ENCODE measurements around the gene CAMTA1.

The CAMTA1 gene

DNA sequence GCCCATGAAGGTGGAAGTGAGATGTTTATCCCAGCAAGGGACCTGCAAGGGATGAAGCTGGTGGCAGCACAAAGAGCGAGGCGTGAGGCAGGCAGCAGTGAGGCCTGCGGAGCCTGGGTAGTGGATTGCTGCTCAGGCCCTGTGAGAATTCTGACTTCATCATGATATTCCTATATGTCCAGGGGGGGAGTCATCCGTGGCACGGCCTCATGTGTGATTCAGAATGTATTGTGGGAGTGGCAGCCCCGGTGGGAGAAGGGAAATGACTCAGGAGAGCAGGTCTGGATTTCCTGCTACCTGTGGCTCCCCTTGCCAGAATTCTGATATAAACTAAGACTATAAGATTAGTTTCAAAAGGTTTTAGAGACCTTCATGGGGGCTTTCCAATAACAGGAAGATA lies 240.9 kb downstream of the CAMTA1 start:
- no peak for DNase-seq (ENCODE audit: low read depth in 1 of 2, low spot score in 1 of 2)

DNA sequence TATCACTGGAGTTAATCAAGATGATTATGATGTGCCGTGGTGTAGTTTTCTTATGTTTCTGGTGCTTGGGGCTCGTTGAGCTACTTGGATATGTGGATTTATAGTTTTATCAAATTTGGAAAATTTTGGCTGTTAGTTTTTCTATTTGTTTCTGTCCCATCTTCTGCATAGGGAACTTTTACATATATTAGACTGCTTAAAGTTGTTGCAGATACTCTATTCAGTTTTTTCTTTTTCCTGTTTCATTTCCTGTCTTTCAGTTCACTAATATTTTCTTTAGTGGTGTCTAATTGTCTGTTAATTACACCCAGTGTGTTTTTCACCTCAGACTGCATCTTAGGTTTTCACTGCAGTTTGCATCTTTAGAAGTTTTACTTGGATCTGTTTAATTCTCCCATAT lies 247.7 kb downstream of the CAMTA1 start:
- no peak for DNase-seq (ENCODE audit: low read depth in 1 of 2, low spot score in 1 of 2)

DNA sequence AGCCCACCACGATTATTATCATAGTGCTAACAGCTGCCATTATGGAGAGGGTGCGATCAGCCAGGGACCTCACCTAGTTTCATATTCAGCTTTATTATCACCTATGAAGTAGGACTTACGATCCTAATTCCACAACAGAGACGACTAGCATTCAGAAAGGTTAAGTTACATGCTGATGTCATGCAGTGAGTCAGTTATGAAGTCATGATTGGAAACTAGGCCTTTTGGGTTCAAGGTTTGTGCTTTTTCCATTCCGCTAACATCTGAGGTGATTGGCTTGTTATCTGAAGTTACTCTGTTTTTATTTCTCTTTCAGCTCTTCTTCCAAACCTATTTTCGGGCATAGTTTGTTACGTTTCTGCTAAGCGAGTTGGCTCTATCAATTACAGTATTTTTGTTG lies 251.1 kb downstream of the CAMTA1 start:
- DNase-seq (ENCODE audit: low read depth in 1 of 2, low spot score in 1 of 2) = no peak

DNA sequence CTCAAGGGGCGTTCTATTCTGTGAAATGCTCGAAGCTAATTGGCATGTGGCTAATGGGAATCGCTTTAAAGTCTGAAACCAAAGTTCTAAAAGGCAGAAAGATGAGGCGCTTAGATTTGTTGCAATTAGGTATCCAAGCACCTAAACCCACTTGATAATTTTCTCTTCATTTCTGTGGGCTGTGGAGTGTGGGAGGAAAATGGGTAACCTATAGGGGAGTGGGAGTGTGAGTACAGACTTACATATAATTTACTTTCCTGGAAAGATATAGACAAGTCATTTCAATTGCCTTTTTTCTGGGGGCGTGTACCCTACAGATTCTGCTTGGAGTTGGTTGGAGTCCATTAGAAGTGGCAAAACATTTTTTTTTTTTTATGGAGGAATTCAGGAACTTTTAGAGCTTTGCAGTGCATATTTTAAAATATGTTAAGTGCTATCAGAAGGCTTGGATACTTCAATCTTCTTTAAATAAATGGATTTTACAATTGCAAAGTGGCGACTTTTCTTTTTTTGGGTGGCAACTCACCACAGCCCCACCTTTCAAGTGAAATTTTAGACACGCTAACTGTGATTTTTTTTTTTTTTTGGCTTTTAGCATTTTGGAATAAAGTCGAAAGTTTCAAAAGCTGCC lies 254.5 kb downstream of the CAMTA1 start:
- DNase-seq (ENCODE audit: low read depth in 1 of 2, low spot score in 1 of 2) = no peak

DNA sequence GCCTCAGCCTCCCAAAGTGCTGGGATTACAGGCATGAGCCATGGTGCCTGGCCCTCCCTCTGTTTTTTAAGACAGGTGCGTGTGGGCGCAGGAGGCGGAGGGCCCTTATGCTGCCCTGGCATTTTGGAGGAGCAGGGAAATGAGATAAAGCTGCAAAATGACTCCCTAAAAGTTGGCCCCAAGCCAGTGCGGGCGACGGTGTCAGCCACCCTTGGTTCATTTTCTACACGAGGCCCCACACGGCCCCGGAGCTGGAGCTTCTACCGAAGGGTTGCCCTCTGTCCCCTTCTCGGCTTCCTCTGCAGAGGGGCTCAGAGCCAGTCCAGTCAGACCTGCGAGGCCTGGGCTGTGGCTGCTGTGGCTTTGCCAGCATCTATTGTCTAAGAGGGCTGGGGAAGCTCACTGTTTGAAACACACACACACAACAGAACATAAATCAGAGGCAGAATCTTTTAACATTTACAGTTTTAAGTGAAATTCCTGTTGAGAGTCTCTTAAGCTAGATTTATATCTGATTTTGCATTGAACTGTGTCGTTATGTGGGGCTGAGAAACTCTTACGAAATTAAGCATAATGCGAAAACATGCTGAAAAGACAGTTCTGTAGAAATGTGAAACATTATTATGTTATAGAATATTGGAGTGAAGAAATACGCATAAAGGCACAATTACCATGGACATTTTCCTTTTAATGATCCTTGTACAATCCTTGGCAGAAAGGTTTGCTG lies 255.9 kb downstream of the CAMTA1 start:
- DNase-seq (ENCODE audit: low read depth in 1 of 2, low spot score in 1 of 2) = no peak

DNA sequence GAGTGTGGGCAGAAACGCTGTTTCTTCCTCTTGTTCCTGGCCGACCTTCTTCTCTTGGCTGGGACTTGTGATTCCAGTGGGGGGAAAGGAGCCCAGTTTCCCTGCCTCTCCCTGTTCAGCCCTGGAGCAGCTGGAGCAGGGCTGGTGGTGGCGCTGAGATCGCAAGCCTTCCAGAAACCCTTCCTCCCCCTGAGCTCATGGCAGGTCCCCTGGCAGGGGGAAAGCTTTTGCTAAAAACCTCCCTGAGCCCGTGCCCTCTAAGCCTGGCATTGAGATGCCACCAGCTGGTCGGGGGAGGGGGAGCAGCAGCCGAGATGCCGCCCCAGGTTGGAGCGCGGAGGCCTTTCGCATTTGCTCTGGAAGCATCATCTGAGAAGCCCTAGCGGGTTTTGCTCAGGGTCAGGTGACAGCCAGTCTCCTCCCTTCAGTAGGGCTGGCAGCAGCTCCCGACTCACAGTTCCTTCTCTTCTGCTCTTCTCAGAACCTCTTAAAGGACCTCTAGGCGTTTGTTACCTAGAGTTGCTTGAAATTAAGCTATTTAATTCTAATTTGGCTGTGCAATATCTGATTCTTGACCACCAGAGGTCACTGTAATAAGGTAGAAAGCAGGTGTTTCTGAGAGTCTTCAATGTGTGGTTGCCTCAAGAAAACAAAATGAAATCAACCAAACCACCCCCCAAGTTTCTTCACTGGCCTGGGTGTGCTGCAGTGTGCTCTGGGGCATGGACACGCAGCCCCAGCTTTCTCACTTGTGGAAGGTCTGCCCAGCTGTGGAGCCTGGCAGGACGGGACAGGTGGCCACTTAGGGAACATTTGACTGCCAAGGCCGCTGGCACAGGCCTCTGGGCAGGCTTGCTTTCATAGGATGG lies 257.3 kb downstream of the CAMTA1 start:
- DNase-seq (ENCODE audit: low read depth in 1 of 2, low spot score in 1 of 2) = no peak

DNA sequence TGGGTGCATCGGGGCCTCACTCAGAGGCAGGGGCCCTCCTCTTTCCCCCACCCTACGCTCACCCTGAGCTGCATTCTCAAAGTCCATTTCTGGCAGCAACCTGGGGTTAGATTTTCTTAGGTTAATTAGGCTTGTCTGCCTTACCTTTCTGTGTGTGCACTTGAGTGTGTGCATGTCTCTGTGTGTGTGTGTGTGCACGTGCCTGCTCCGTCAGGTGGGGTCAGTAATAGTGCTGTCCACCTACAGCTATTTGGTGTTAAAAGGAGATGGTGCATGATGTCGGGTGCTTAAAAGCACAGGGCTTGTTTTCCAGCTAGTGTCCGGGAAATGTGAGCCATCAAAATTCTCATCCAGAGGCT lies 257.9 kb downstream of the CAMTA1 start:
- DNase-seq (ENCODE audit: low read depth in 1 of 2, low spot score in 1 of 2) = no peak

DNA sequence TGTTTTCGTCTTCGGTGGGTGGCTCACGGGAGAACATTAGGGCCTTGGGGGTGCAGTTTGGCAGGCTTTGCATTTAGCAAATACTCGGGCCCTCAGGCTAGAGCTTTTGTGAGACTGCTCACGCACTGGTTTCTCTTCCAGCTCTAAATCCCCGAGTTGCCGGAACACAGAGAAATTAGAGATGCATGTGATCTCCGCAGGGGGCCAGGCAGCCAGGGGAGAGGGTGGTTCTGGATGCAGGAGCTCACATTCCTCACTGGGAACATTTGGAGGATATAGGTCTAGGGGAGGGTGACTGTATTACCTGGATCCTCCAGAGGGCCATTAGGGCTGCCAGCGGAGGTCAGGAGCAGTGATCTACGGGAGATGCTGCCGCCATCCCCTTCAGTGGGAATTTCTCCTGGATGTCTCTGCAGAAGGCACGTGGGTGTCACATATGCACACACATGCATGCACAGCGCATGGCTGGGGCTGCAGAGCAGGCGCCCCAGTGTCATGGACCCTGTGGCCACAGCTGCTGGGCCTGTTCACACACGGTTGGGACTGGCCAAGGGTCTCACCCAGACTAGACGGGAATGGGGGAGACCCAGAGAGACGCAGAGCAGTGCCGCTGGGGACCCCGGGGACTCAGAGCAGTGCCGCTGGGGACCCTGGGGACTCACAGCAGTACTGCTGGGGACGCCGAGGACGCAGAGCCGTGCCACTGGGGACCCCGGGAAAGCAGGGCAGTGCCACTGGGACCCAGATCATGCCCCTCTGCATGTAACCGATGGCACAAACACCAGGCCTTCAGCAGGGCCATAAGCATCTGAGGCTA lies 258.7 kb downstream of the CAMTA1 start:
- DNase-seq (ENCODE audit: low read depth in 1 of 2, low spot score in 1 of 2) = no peak

DNA sequence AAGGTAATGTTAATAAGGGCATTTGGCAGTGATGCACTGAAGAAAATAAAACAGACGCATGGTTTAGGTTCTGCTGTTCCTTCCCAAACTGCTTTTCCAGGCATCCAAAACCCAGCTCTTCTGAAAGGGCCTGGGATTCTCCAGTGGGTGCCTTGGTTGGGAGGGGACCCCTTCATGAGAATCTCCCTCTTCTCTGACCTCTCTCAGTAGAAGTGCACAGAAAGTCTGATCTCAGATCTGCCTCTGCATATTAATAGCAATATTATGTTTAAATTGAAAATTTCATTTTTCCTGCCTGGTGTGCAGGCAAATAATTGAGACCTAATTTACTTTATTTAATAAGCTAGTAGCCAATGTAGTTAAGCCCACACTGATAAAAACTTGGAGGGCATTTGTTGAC lies 260.6 kb downstream of the CAMTA1 start:
- DNase-seq (ENCODE audit: low read depth in 1 of 2, low spot score in 1 of 2) = no peak

DNA sequence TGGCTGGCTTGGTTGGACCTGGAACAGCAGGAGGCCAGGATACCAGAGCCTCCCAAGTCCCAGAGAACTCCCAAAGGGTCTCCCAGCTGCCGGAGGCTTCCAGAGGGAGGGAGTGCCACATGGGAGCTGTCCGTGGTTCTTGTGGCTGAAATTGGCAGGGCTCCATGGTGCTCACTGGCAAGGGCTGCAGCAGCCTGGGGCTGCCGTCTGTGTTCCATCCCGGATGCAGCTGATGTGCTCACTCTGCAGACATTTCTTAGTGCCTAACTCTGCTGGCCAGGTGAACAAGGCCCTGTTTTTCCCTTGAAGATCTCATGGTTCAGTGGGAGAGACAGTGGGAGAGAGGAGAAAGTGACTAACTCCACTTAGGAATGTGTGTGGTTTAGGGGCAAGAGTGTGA lies 261.1 kb downstream of the CAMTA1 start:
- no peak for DNase-seq (ENCODE audit: low read depth in 1 of 2, low spot score in 1 of 2)

DNA sequence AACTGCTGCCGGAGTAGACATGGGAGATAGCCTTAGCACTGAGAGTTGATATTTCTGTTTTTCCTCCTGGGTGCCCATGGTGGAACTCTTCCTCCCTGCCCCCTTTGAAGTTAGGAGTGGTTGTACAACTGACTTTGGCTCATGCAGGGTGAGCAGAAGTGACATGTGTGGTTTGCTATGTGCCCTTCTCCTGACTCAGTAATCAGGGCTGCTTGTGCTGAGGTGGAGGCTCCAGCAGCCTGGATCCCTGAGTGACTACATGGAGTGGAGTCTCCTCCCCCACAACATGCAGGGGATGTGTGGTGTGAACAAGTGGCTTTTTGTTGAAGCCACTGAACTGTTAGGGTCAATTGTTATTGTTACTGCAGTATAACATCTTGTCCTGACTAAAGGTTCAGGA lies 261.6 kb downstream of the CAMTA1 start:
- no peak for DNase-seq (ENCODE audit: low read depth in 1 of 2, low spot score in 1 of 2)

DNA sequence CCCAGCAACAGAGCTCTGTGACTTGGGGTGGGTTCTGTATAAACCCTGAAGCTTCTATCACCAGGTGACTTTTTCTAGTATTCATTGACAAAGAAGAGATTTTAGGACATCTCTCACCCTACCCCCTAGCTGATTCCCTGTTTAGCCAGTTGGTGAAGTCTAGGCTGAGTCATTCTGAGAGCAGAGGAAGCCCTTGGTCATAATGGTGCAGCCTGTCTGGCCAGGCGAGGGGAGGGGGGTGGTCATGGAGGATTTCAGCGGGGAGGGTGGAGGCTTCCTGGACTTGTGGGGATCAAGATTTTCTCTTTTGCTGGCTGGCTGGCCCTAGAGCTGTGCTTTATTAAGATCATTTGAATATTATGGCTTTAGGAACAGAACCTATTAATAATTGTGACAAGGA lies 262.6 kb downstream of the CAMTA1 start:
- DNase-seq (ENCODE audit: low read depth in 1 of 2, low spot score in 1 of 2) = no peak

DNA sequence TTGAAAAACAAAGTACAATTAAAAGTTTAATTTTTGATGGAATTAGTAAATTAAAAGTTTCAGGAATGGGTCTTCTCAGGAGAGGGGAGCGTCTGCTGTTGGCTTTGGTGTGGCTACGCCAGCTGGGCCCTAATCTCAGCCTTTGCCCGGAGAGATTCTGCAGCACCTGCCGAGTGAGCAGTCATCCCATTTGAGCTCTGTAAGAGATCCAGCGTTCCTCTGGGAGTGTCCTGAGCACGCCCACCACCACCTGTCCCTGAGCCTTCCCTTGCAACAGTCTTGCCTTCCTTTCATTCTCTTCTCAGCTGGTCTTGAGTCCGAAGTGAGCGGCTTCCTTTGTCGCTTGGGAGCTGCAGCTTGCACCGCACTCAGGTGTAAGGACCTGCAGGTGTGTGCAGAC lies 263.1 kb downstream of the CAMTA1 start:
- no peak for DNase-seq (ENCODE audit: low read depth in 1 of 2, low spot score in 1 of 2)

DNA sequence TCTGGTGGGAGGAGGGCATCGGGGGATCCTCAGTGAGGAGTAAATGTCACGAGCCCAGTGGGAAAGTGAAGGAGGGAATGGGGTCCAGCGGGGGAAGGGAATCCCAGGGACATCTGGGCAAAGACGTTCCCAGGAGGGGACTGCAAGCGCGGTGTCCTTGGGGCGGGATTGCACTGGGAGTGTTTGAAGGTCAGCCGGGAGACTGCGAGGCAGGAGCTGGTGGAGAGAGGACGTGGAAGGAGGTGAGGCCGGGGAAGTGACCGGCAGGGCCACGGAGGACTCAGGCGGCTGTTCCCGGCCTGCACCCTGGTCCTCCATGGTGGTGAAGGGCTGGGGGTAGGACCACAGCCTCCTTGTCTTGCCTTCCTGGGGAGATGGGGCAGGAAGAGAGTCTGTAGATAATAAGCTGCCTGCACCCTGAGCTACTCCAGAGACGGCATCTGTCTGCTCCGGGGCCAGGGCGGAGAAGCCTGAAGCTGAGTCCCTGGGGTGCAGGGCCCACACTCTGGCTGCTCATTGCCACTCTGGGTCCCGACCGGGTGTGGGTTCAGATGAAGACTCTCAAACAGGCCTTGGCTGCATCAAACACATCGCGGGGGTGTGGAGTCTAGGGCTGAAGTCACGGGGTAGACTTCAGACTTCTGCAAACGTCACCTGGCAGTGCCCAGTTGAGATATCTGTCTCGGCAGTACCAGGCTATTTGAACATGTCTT lies 264.8 kb downstream of the CAMTA1 start:
- no peak for DNase-seq (ENCODE audit: low read depth in 1 of 2, low spot score in 1 of 2)

DNA sequence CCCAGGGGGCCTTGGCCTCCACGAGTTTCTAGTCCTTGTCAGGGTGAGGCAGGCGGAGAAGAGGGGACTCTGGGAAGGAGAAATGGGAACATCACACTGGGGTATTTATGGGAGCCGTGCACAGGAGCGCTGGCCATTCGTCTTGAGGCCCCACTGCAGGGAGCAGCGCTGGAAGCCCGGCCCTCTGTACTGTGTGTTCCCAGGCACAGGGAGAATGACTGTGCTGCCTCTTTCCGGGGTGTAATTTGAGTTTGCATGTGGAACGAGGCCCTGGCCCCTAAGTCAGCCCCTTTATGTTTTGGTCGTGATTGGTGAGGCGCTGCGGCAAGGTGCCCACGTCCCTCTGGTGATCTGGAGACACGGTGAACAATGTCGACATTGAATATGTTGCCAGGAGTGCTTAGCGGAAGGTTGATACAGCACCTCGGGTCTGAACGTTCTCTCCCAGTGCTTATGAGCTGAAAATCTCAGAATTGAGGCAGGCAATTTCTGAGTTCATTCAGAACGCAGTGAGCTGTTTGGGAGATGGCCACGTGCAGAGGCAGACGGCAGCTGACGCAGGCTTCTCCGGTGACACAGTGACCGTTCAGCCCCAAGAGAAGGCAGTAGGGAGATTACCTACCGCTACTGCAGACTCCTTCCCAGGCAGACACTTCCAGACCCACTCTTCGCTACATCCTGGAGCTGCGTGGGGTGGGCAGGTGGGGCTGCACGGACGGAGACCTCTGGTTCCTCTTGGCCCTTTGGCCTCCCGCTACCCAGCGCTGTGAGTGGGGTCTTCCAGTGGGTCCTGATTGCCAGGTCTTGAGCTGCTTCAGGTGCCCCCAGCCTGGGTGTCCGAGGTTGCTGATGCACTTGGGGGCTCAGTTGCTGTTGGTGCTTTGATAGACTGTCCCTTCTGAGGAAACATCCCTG lies 265.8 kb downstream of the CAMTA1 start:
- no peak for DNase-seq (ENCODE audit: low read depth in 1 of 2, low spot score in 1 of 2)

DNA sequence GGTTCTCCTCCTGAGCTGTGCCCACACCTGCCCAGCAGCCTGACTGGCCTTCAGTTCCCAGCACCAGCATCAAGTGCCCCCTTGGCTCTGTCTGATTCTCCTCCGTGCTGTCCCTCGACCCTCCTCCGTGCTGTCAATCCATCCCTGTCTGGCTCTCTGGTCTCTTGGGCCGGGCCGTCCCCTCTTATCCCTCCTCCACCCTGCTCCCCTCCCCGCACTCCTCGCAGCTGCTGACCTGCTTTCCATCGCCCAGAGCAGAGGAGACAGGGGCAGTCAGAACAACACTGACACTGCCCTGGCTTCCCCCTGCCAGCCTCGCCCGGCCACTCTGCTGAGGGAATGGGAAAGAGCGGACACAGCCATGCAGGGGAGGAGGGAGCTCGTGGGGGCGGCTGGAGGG lies 267.4 kb downstream of the CAMTA1 start:
- no peak for DNase-seq (ENCODE audit: low read depth in 1 of 2, low spot score in 1 of 2)

DNA sequence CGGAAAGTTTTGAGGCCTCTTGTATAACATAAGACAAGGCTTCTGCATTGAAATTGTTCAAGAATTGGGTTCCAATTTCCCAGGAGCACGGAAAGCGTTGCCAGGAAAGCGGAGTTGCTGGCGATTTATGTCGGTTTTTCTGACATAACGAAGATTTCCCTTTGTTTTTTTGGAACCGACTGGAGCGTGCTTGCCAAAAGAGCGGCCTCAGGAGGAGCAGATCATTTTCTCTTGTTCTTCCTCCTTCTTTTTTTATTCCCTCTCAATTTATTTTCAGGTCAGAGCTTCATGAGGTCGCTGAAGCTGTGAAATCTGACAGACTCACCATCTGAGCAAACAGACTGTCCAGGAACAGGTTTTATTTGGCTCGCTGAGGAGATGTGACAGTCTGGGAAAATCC lies 275.5 kb downstream of the CAMTA1 start:
- no peak for DNase-seq (ENCODE audit: low read depth in 1 of 2, low spot score in 1 of 2)

DNA sequence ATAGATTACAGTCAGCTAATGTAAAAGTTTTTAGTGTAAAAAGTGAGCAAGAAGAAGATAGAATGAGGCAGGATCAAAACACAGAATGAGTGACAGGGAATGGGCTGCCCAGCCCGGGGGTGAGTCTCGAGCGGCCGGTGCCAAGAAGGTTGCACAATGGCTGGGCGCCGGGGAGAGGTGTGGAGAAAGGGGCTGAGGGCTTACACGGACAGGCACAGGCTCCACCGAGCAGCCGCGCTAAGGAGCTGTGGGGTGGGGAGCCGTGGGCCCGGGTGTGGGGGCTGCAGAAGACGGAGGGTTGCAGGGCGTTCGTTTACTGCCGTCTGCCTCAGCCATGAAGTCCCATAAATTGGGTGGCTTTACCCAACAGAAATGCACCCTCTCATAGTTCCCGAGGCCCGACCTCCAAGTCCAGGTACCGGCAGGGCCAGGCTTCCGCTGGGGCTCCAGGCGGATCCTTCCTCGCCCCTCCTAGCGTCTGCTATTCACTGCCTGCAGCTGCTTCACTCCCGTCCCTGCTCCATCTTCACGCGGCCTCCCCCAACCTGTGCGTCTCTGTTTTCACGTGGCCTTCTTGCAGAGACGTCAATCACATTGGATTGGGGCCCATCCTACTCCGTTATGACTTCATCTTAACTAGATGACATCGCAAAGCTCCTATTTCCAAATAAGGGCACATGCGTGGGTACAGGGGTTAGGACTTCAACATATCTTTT lies 277.2 kb downstream of the CAMTA1 start:
- no peak for DNase-seq (ENCODE audit: low read depth in 1 of 2, low spot score in 1 of 2)

DNA sequence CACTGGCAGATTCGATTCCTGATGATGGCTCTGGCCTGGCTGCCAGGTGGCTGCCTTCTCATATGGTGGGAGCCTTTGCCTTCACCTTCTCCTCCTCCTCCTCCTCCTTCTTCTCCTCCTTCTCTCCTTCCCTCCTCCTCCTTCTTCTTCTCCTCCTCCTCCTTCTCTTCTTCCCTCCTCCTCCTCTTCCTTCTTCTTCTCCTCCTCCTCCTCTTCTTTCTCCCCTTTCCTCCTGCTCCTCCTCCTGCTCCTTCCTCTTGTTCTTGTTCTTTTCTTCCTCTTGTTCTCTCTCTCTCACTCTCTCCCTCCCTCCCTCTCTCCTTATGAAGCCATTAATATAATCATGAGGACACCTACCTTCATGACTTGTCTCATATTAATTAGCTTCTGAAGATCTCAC lies 278.7 kb downstream of the CAMTA1 start:
- no peak for DNase-seq (ENCODE audit: low read depth in 1 of 2, low spot score in 1 of 2)

Measured in activated CD4-positive, alpha-beta T cell treated with anti-CD3 and anti-CD28 coated beads, Interleukin-2, amount 50 U/mL, for 24 hours (primary cell).